Neural cell (in vitro differentiated cells): ENCODE results near the gene HDAC5. TPM values are rescaled to one million over a fixed set of nuclear protein-coding genes. Genes with fewer than 3 reads are reported as not detected.

ENCODE experiments used
- H2AFZ ChIP-seq: fragments of 200-600, 300-800 bp; sonication (generic), shearing (Covaris generic); 2 replicates; pipeline ENCODE4 v1.6.0; 2014; ENCODE audit warnings: low read depth, mild to moderate bottlenecking, antibody characterized with exemption, low read length, moderate library complexity
- H3F3A ChIP-seq: fragments of 200-600 bp; shearing (Covaris generic); 2 replicates; pipeline ENCODE4 v1.6.1; 2016; ENCODE audit warnings: mild to moderate bottlenecking, moderate library complexity, mixed read lengths, antibody characterized with exemption, low read length; ENCODE audit not compliant: insufficient read depth, poor library complexity, severe bottlenecking
- H3K27ac ChIP-seq: fragments of 200-600, 300-800 bp; sonication (generic), shearing (Covaris generic); 2 replicates; pipeline ENCODE4 v1.5.1; 2014; ENCODE audit warnings: mild to moderate bottlenecking, low read length, moderate library complexity
- H3K27me3 ChIP-seq: fragments of 300-800, 200-600 bp; sonication (generic), shearing (Covaris generic); 2 replicates; pipeline ENCODE4 v1.6.0; 2014; ENCODE audit warnings: mild to moderate bottlenecking, low read depth, low read length, moderate library complexity; ENCODE audit not compliant: insufficient read depth
- H3K36me3 ChIP-seq: fragments of 300-800, 200-600 bp; sonication (generic), shearing (Covaris generic); 2 replicates; pipeline ENCODE4 v1.5.1; 2014; ENCODE audit warnings: mild to moderate bottlenecking, antibody characterized with exemption, low read length, moderate library complexity; ENCODE audit not compliant: insufficient read depth
- H3K4me2 ChIP-seq: fragments of 300-800, 200-600 bp; sonication (generic), shearing (Covaris generic); 2 replicates; pipeline ENCODE4 v1.6.0; 2014; ENCODE audit warnings: mild to moderate bottlenecking, low read length
- H3K4me3 ChIP-seq: fragments of 300-800, 200-600 bp; sonication (generic), shearing (Covaris generic); 2 replicates; pipeline ENCODE4 v1.5.1; 2014; ENCODE audit warnings: mild to moderate bottlenecking, low read length, moderate library complexity
- H3K79me2 ChIP-seq: fragments of 200-600 bp; shearing (Covaris generic); replicated peaks from 2 replicates; pipeline ENCODE4 v1.6.0; 2014; ENCODE audit warnings: mild to moderate bottlenecking, low read length, moderate library complexity; ENCODE audit not compliant: insufficient read depth
- H3K9ac ChIP-seq: fragments of 300-800, 200-600 bp; sonication (generic), shearing (Covaris generic); 2 replicates; pipeline ENCODE4 v1.6.1; 2016; ENCODE audit warnings: mild to moderate bottlenecking, low read length, mixed read lengths
- H3K9me2 ChIP-seq: fragments of 200-600 bp; shearing (Covaris generic); 2 replicates; pipeline ENCODE4 v1.6.1; 2016; ENCODE audit warnings: mild to moderate bottlenecking, low read length, mixed read lengths; ENCODE audit not compliant: insufficient read depth
- H3K9me3 ChIP-seq: fragments of 200-600, 300-800 bp; sonication (generic), shearing (Covaris generic); 2 replicates; pipeline ENCODE4 v1.6.1; 2016; ENCODE audit warnings: mild to moderate bottlenecking, mixed run types, low read length, moderate library complexity, mixed read lengths
- H4K20me1 ChIP-seq: fragments of 200-600 bp; shearing (Covaris generic); 2 replicates; pipeline ENCODE4 v1.6.1; 2016; ENCODE audit warnings: mild to moderate bottlenecking, mixed run types; ENCODE audit not compliant: insufficient read depth
- CTCF ChIP-seq: fragments of 450-650 bp; IDR thresholded peaks from 2 replicates; pipeline ENCODE4 v1.5.1; 2014; ENCODE audit warnings: antibody characterized with exemption, mild to moderate bottlenecking, moderate library complexity; ENCODE audit not compliant: poor library complexity, severe bottlenecking
- EP300 ChIP-seq: fragments of 450-650 bp; conservative IDR thresholded peaks from 2 replicates; pipeline ENCODE4 v1.6.1; 2014; ENCODE audit warnings: antibody characterized with exemption, mild to moderate bottlenecking, moderate library complexity; ENCODE audit not compliant: poor library complexity, severe bottlenecking
- EZH2 ChIP-seq: fragments of 200-600, 300-800 bp; shearing (Covaris generic), sonication (generic); IDR thresholded peaks from 2 replicates; pipeline ENCODE4 v1.6.1; 2014; ENCODE audit warnings: antibody characterized with exemption, low read length, borderline replicate concordance, mild to moderate bottlenecking; ENCODE audit not compliant: insufficient read depth, poor library complexity, severe bottlenecking
- MXI1 ChIP-seq: fragments of 450-650 bp; conservative IDR thresholded peaks from 2 replicates; pipeline ENCODE4 v1.6.1; 2014; ENCODE audit warnings: antibody characterized with exemption, mild to moderate bottlenecking; ENCODE audit not compliant: poor library complexity, severe bottlenecking
- POLR2AphosphoS5 ChIP-seq: IDR thresholded peaks from 2 replicates; pipeline ENCODE4 v1.6.1; 2012
- RAD21 ChIP-seq: fragments of 450-650 bp; conservative IDR thresholded peaks from 2 replicates; pipeline ENCODE4 v1.6.1; 2014; ENCODE audit warnings: antibody characterized with exemption, mild to moderate bottlenecking, moderate library complexity
- REST ChIP-seq: IDR thresholded peaks from 2 replicates; pipeline ENCODE4 v1.6.1; 2012; ENCODE audit warnings: borderline replicate concordance
- SMC3 ChIP-seq: fragments of 450-650 bp; conservative IDR thresholded peaks from 2 replicates; pipeline ENCODE4 v1.6.1; 2014; ENCODE audit warnings: antibody characterized with exemption, mild to moderate bottlenecking, moderate library complexity; ENCODE audit not compliant: poor library complexity
- TAF1 ChIP-seq: IDR thresholded peaks from 2 replicates; pipeline ENCODE4 v1.6.1; 2012; ENCODE audit warnings: low read depth
- polyA plus RNA-seq: library from polyadenylated mRNA; depleted of rRNA; stranded (reverse); fragments of >200 nt; gene quantifications from 2 replicates; pipeline ENCODE4 v1.2.3, GENCODE V29; 2014

The HDAC5 gene
- polyA plus RNA-seq, 1 donor from 2014 or later = 97.8 TPM

GRCh38 chr17:44110011-44110686 is 13.3 kb downstream of the HDAC5 start:
- peaks cover 5% of the 10 kb centered on the region for H4K20me1 ChIP-seq
- H3K9ac ChIP-seq = peak overlapping the region; percentile 73
- H3K27me3 ChIP-seq = no peaks in the 10 kb centered on the region
- no peaks in the 10 kb centered on the region for H3K9me3 ChIP-seq
- H2AFZ ChIP-seq = no peak overlapping the region
- TF ChIP-seq POLR2AphosphoS5 = no peak
- no peak for TF ChIP-seq TAF1
- no peak for TF ChIP-seq RAD21
- no peak for TF ChIP-seq EZH2
- no peak for TF ChIP-seq CTCF
- no peak for TF ChIP-seq MXI1
- no peak for TF ChIP-seq REST
- no peak for TF ChIP-seq EP300
- no peak for TF ChIP-seq SMC3
- H3K36me3 ChIP-seq = no peaks in the 10 kb centered on the region
- H3K4me2 ChIP-seq = no peak overlapping the region
- H3K79me2 ChIP-seq = peaks cover 33% of the 10 kb centered on the region
- H3F3A ChIP-seq = no peaks in the 10 kb centered on the region
- H3K4me3 ChIP-seq = peak overlapping the region; percentile 64
- no peaks in the 10 kb centered on the region for H3K9me2 ChIP-seq
- peak overlapping the region; percentile 84 for H3K27ac ChIP-seq

GRCh38 chr17:44109312-44109630 is 14.2 kb downstream of the HDAC5 start:
- no peak for TF ChIP-seq SMC3
- no peak for TF ChIP-seq MXI1
- TF ChIP-seq REST = no peak
- TF ChIP-seq POLR2AphosphoS5 = no peak
- no peak for TF ChIP-seq EZH2
- TF ChIP-seq EP300 = no peak
- TF ChIP-seq CTCF = no peak
- no peak for TF ChIP-seq TAF1
- no peak for TF ChIP-seq RAD21
- no peak overlapping the region for H3K27ac ChIP-seq
- H3K9ac ChIP-seq = no peak overlapping the region
- no peaks in the 10 kb centered on the region for H3K27me3 ChIP-seq
- H3K9me2 ChIP-seq = no peaks in the 10 kb centered on the region
- no peaks in the 10 kb centered on the region for H3K9me3 ChIP-seq
- peaks cover 33% of the 10 kb centered on the region for H3K79me2 ChIP-seq
- H2AFZ ChIP-seq = no peak overlapping the region
- no peaks in the 10 kb centered on the region for H3K36me3 ChIP-seq
- H3F3A ChIP-seq = no peaks in the 10 kb centered on the region
- peak overlapping the region; percentile 64 for H3K4me3 ChIP-seq
- peaks cover 5% of the 10 kb centered on the region for H4K20me1 ChIP-seq
- H3K4me2 ChIP-seq = no peak overlapping the region
